GM12878 (cell line): Measurements from ENCODE around the gene MS4A6E.

Experiments used
- CBFB ChIP-seq: IDR thresholded peaks from 2 replicates; pipeline ENCODE4 v1.6.1; 2016; ENCODE audit warnings: antibody characterized with exemption, low read depth
- EZH2 ChIP-seq: IDR thresholded peaks from 2 replicates; pipeline ENCODE4 v1.6.1; 2012; ENCODE audit warnings: low read depth, mild to moderate bottlenecking, control low read depth, inconsistent platforms, low read length, borderline replicate concordance; ENCODE audit not compliant: control insufficient read depth
- NFYB ChIP-seq: IDR thresholded peaks from 2 replicates; pipeline ENCODE4 v1.6.1; 2011; ENCODE audit warnings: low read depth, mild to moderate bottlenecking, low read length, improper control_type of control experiment, moderate library complexity; ENCODE audit not compliant: insufficient read depth
- NR2C1 ChIP-seq: fragments of 450-650 bp; IDR thresholded peaks from 2 replicates; pipeline ENCODE4 v1.6.1; 2017; ENCODE audit warnings: antibody characterized with exemption, mild to moderate bottlenecking, moderate library complexity
- SUPT20H ChIP-seq: IDR thresholded peaks from 2 replicates; pipeline ENCODE4 v1.6.1; 2011; ENCODE audit warnings: low read depth, mild to moderate bottlenecking, low read length, moderate library complexity, borderline replicate concordance; ENCODE audit not compliant: control insufficient read depth
- TCF7 ChIP-seq: IDR thresholded peaks from 2 replicates; pipeline ENCODE4 v1.6.1; 2014; ENCODE audit warnings: antibody characterized with exemption, borderline replicate concordance
- YY1 ChIP-seq: IDR thresholded peaks from 2 replicates; pipeline ENCODE4 v1.6.1; 2011; ENCODE audit warnings: low read depth, mild to moderate bottlenecking, low read length
- TF ChIP-seq, protein P1 (sequence below): IDR thresholded peaks from 2 replicates; pipeline ENCODE4 v1.6.1; 2012; ENCODE audit warnings: low read depth, low read length, improper control_type of control experiment
- TF ChIP-seq, protein P2 (sequence below): fragments of 450-650 bp; IDR thresholded peaks from 2 replicates; pipeline ENCODE4 v1.6.1; 2017; ENCODE audit warnings: antibody characterized with exemption, mild to moderate bottlenecking, moderate library complexity
- TF ChIP-seq, protein P3 (sequence below): IDR thresholded peaks from 2 replicates; pipeline ENCODE4 v1.6.1; 2011; ENCODE audit warnings: low read depth, mild to moderate bottlenecking, low read length, moderate library complexity, borderline replicate concordance; ENCODE audit errors: extremely low read depth
- TF ChIP-seq, protein P4 (sequence below): IDR thresholded peaks from 2 replicates; pipeline ENCODE4 v1.6.1; 2012; ENCODE audit warnings: mild to moderate bottlenecking, low read depth, low read length
- TF ChIP-seq, protein P5 (sequence below), 3 experiments: IDR thresholded peaks in 2 of 3; conservative IDR thresholded peaks in 1 of 3; 2 replicates each; pipeline ENCODE4 v1.5.1; 2011; ENCODE audit warnings: low read depth in 3 of 3, low read length in 3 of 3, mild to moderate bottlenecking in 3 of 3, control low read depth in 2 of 3, moderate library complexity in 2 of 3, inconsistent platforms in 1 of 3, mixed read lengths in 1 of 3; ENCODE audit not compliant: control insufficient read depth in 2 of 3, insufficient read depth in 1 of 3; ENCODE audit errors: extremely low read depth in 1 of 3

DNA sequence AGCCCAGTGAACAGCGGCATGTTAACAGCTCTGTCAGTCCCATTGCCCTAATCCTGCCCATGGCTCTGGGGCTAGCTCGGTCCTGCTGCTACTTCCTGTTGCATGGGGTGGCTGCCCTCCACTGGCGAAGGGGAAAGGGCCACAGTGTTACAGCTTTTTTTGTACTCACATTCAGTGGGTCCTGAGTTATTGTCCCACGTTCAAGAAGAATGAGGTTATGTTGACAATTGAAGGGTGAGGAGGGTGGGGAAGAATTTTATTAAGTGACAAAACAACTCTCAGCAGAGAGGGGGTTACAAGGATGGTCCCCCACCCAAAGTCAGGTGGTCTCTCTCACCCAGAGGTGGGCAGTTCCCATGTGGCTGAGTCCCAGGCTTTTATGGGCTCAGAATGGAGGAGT is 33.6 kb downstream of the MS4A6E start:
- TF ChIP-seq, protein P1, sequence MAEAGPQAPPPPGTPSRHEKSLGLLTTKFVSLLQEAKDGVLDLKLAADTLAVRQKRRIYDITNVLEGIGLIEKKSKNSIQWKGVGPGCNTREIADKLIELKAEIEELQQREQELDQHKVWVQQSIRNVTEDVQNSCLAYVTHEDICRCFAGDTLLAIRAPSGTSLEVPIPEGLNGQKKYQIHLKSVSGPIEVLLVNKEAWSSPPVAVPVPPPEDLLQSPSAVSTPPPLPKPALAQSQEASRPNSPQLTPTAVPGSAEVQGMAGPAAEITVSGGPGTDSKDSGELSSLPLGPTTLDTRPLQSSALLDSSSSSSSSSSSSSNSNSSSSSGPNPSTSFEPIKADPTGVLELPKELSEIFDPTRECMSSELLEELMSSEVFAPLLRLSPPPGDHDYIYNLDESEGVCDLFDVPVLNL: no peak
- TF ChIP-seq SUPT20H (no peak), YY1 (no peak), NFYB (no peak), CBFB (no peak), TCF7 (no peak), EZH2 (no peak), NR2C1 (no peak)
- TF ChIP-seq, protein P2, sequence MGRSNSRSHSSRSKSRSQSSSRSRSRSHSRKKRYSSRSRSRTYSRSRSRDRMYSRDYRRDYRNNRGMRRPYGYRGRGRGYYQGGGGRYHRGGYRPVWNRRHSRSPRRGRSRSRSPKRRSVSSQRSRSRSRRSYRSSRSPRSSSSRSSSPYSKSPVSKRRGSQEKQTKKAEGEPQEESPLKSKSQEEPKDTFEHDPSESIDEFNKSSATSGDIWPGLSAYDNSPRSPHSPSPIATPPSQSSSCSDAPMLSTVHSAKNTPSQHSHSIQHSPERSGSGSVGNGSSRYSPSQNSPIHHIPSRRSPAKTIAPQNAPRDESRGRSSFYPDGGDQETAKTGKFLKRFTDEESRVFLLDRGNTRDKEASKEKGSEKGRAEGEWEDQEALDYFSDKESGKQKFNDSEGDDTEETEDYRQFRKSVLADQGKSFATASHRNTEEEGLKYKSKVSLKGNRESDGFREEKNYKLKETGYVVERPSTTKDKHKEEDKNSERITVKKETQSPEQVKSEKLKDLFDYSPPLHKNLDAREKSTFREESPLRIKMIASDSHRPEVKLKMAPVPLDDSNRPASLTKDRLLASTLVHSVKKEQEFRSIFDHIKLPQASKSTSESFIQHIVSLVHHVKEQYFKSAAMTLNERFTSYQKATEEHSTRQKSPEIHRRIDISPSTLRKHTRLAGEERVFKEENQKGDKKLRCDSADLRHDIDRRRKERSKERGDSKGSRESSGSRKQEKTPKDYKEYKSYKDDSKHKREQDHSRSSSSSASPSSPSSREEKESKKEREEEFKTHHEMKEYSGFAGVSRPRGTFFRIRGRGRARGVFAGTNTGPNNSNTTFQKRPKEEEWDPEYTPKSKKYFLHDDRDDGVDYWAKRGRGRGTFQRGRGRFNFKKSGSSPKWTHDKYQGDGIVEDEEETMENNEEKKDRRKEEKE: no peak
- TF ChIP-seq, protein P3, sequence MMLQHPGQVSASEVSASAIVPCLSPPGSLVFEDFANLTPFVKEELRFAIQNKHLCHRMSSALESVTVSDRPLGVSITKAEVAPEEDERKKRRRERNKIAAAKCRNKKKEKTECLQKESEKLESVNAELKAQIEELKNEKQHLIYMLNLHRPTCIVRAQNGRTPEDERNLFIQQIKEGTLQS: no peak
- TF ChIP-seq, protein P4, sequence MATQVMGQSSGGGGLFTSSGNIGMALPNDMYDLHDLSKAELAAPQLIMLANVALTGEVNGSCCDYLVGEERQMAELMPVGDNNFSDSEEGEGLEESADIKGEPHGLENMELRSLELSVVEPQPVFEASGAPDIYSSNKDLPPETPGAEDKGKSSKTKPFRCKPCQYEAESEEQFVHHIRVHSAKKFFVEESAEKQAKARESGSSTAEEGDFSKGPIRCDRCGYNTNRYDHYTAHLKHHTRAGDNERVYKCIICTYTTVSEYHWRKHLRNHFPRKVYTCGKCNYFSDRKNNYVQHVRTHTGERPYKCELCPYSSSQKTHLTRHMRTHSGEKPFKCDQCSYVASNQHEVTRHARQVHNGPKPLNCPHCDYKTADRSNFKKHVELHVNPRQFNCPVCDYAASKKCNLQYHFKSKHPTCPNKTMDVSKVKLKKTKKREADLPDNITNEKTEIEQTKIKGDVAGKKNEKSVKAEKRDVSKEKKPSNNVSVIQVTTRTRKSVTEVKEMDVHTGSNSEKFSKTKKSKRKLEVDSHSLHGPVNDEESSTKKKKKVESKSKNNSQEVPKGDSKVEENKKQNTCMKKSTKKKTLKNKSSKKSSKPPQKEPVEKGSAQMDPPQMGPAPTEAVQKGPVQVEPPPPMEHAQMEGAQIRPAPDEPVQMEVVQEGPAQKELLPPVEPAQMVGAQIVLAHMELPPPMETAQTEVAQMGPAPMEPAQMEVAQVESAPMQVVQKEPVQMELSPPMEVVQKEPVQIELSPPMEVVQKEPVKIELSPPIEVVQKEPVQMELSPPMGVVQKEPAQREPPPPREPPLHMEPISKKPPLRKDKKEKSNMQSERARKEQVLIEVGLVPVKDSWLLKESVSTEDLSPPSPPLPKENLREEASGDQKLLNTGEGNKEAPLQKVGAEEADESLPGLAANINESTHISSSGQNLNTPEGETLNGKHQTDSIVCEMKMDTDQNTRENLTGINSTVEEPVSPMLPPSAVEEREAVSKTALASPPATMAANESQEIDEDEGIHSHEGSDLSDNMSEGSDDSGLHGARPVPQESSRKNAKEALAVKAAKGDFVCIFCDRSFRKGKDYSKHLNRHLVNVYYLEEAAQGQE: no peak
- TF ChIP-seq, protein P5, sequence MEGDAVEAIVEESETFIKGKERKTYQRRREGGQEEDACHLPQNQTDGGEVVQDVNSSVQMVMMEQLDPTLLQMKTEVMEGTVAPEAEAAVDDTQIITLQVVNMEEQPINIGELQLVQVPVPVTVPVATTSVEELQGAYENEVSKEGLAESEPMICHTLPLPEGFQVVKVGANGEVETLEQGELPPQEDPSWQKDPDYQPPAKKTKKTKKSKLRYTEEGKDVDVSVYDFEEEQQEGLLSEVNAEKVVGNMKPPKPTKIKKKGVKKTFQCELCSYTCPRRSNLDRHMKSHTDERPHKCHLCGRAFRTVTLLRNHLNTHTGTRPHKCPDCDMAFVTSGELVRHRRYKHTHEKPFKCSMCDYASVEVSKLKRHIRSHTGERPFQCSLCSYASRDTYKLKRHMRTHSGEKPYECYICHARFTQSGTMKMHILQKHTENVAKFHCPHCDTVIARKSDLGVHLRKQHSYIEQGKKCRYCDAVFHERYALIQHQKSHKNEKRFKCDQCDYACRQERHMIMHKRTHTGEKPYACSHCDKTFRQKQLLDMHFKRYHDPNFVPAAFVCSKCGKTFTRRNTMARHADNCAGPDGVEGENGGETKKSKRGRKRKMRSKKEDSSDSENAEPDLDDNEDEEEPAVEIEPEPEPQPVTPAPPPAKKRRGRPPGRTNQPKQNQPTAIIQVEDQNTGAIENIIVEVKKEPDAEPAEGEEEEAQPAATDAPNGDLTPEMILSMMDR (IDR thresholded peaks at IDR 0.05 in 2 of 3, conservative IDR thresholded peaks at IDR 0.05 in 1 of 3; ENCODE audit: control insufficient read depth in 2 of 3, extremely low read depth in 1 of 3, insufficient read depth in 1 of 3, low read depth in 3 of 3, low read length in 3 of 3): no peak
